AG10803 (cell line): ENCODE measurements around the gene ZG16B.

Experiments used
- DNase-seq: peaks from one replicate; pipeline ENCODE4 v3.0.0; 2010; ENCODE audit warnings: low read depth
- H3K4me3 ChIP-seq: 2 replicates; pipeline ENCODE4 v1.5.1; 2011; ENCODE audit warnings: mild to moderate bottlenecking, low read length, control low read depth
- CTCF ChIP-seq: conservative IDR thresholded peaks from 2 replicates; pipeline ENCODE4 v1.5.1; 2011; ENCODE audit warnings: mild to moderate bottlenecking, low read length, control low read depth, inconsistent platforms

The ZG16B gene

DNA sequence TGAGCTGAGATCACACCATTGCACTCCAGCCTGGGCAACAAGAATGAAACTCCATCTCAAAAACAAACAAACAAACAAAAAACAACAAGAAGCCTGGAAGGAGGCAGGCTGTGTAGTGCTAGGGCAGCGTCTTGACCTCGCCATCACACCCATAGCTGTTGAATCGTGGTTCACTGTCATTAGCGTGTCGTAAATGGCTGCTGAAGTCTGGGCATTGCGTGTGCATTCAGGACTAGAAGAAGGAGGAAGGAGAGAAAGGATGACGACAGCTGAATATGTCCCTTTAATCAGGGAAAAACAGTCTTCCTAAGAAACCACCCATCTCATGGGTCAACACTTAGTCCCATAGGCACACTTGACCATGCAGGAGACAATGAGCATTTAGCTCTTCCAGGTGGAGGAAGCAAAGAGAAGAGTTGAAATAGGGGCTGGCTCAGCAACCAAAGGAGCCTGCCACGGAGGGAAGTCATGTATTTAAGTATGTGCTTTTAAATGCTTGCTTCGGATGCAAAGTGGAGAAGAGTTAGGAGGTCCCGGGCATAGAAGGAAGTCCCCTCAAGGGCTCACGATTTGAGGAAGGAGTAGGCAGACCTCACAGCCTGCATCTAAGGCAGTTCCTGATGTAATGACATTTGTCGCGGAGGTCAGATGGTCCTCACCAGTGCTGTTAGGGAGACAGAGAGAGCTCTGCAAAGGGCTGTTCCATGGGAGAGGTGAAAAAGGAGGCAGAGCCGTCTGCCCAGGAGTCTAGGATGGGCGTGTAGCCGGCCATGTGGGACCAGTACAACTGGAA lies 19.0 kb downstream of the ZG16B start:
- H3K4me3 ChIP-seq = no peak overlapping the region
- TF ChIP-seq CTCF = no peak
- no peak for DNase-seq

DNA sequence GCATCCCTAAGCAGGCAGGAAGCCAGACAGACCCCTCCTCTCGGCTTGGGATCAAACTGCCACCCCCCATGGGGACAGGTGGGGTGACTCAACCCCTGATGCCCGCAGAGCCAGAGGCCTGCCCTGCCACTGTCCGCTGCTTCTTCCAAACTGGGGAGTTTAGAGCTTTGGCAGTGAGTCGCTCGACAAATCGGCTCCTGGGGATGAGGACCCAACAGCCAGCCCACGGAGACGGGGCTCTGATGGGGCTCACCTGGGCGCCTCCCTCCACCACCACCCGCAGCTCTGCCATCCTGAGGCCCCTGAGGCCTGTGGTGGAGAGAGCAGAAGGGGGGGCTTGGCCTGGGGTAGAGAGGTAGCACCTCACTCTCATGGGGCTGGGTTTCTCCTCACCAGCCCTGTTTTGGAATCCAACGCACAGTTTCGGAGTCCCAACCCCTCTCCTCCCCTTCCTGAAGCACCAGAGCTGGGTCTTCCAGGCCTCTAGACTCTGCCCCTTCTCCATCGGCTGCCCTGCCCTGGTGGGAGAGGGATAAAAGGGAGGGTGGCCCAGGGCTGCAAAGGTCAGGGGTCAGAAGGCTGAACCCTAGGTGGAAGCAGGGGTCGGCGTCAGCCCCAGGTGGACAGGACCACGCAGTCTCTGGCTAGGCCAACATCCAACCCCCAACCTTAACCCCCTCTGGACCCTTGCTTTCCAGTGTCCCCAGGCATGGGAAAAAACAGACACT lies 22.1 kb downstream of the ZG16B start:
- DNase-seq = no peak
- H3K4me3 ChIP-seq = no peak overlapping the region

GRCh38 chr16:2852731-2853507 lies 22.8 kb downstream of the ZG16B start:
- TF ChIP-seq CTCF = no peak
- no peak overlapping the region for H3K4me3 ChIP-seq
- no peak for DNase-seq

More for the DNA sequence above, 22.1 kb downstream of the ZG16B start:
- no peak for TF ChIP-seq CTCF

DNA sequence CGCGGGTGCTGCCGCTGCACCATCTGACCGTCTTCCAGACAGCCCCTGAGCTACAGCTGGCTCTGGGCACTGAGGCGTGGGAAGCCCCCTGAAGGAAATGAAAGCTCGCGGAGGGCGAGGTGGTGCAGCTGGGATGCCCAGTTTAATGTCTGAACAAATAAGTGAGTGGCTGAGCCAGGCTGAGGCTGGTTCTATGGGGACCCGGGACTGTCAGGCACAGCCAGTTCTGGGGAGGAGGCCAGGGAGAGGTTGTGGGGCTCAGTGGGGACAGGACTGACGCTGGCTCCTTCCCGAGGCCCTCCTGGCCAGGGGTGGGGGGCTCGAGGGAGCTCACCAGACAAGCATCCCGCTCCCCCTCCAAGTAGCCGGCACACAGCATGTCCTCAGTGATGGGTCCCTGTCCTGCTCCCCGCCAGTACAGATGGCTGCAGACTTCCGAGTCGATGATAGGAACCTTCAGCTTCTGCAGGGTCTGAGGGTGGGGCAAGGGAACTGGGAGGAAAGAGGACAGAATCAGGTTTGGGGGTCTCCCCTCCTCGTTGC lies 23.5 kb downstream of the ZG16B start:
- no peak for DNase-seq
- no peak overlapping the region for H3K4me3 ChIP-seq
- no peak for TF ChIP-seq CTCF

- peak; percentile 49 for TF ChIP-seq CTCF
- H3K4me3 ChIP-seq = no peak overlapping the region
- no peak for DNase-seq
These were observed 24.7 kb downstream of the ZG16B start for GRCh38 chr16:2854700-2855309.

- no peak overlapping the region for H3K4me3 ChIP-seq
- no peak for DNase-seq
- TF ChIP-seq CTCF = no peak
These were observed 25.4 kb downstream of the ZG16B start for GRCh38 chr16:2855536-2855935.
